GM12891 (cell line): ENCODE results near the gene CD2BP2.
"Not testable (repeated sequence)": the region's sequence is repeated elsewhere in the genome, so short reads cannot be mapped to it uniquely, and the experiment has no call there.

Experiments
- DNase-seq: peaks from one replicate; pipeline ENCODE4 v3.0.0; 2011; ENCODE audit warnings: low spot score; ENCODE audit not compliant: insufficient read length
- FAIRE-seq: peaks from 2 replicates; lab custom pipeline; 2011; peaks lifted over from hg19 to GRCh38; lab: Jason Lieb, UNC
- PAX5 ChIP-seq: IDR thresholded peaks from 2 replicates; pipeline ENCODE4 v1.6.1; 2011; ENCODE audit warnings: low read length, moderate library complexity, mild to moderate bottlenecking; ENCODE audit not compliant: insufficient read depth, severe bottlenecking
- POLR2A ChIP-seq: IDR thresholded peaks from 2 replicates; pipeline ENCODE4 v1.6.1; 2011; ENCODE audit warnings: low read depth, low read length, control low read depth
- POLR2AphosphoS5 ChIP-seq: IDR thresholded peaks from 2 replicates; pipeline ENCODE4 v1.6.1; 2011; ENCODE audit warnings: low read depth, low read length, control low read depth
- POU2F2 ChIP-seq: IDR thresholded peaks from 2 replicates; pipeline ENCODE4 v1.6.1; 2011; ENCODE audit warnings: low read depth, mild to moderate bottlenecking, control low read depth, low read length, moderate library complexity
- SPI1 ChIP-seq: IDR thresholded peaks from 2 replicates; pipeline ENCODE4 v1.6.1; 2011; ENCODE audit warnings: low read depth, low read length, control low read depth
- TAF1 ChIP-seq: IDR thresholded peaks from 2 replicates; pipeline ENCODE4 v1.6.1; 2011; ENCODE audit warnings: low read depth, low read length, control low read depth

CD2BP2 gene

DNA sequence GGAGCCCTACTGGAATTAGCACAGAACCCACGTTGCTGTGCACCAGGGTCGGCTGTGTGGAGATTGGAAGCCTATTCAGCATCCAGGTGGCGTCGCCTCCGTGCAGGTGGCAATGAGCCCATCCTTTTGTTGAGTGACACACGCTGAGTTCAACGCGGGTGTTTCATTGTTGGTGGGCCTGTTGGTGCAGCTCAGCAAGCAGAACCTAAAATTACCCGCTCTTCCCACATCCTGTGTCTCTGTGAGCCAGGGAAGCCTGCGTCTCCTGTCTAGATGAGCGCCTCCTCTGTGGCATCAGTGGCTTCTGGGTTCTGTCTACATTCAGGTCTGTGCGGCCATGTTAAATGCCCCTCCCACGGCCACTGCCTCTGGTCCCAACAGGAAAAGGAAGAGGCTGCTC, 14.5 kb downstream of the CD2BP2 start:
- FAIRE-seq (no peak), DNase-seq (no peak)
- TF ChIP-seq TAF1 = no peak
- TF ChIP-seq POLR2AphosphoS5 = no peak
- no peak for TF ChIP-seq SPI1
- TF ChIP-seq PAX5 = no peak
- no peak for TF ChIP-seq POU2F2
- TF ChIP-seq POLR2A = no peak

DNA sequence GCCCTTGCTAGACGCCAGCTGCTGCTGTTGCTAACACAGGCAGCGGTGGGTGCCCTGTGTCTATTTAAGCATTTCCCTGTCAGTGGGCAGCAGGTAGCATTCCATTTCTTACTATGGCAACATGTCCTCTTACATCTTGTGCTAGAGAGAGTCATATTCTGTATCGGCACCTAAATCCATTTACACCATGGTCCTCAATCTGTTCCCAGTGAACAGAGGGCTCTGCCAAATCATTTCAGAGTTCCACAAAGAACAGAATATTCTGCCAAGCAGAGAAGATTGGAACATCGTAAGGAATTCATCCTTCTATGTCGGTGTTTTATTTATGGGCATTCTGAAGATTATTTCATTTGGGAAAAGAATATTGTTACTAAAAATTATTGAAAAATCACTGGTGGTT, 16.4 kb downstream of the CD2BP2 start:
- not testable (repeated sequence) for DNase-seq, FAIRE-seq

DNA sequence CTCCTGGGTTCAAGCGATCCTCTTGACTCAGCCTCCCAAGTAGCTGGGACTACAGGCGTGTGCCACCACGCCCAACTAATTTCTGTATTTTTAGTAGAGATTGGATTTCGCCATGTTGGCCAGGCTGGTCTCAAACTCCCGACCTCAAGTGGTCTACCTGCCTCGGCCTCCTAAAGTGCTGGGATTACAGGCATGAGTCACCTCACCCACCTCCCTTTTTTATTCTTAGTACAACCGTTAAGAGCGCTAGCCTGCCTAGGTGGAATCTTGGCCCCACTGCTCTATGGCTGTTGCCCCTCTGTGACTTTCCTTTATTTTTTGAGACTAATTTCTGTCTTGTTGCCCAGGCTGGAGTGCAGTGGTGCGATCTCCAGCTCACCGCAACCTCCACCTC, 17.1 kb downstream of the CD2BP2 start:
- not testable (repeated sequence) for DNase-seq, FAIRE-seq

DNA sequence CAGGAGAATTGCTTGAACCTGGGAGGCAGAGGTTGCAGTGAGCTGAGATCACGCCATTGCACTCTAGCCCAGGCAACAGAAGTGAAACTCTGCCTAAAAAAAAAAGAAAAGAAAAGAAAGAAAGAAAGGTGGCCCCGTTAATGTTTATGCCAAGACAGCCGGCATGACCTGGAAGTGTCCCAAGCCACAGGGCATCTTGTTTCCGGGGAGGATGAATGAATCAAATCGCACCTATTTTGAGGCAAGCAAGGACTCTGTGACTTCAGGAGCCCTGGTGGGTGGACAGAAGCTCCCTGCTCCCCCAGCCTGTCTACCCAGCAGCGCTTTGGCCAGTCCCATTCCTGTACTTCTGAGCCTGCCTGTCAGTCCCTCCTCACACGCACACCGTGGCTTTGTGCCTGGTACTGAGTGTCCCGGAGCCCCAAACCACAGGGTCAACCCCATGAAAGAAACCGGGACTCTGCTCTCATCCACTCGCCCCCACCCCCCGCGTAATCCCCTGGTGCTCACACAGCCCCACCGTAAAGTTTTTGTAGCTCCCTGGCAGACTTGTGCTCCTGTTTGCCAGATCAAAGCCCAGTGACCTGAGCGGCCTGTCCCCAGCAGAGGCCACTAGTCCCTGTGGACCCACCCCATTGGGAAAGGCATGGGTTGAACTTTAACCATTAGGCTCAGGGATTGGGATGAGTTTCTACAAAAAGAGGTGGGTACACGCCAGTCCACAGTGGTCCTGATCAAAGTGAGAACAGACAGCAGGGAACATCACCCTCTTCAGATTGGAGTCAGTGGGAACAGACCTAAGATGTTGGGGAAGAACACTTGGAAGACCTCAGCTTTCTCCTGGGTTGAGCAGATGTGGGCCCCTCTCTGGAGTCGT, 19.3 kb downstream of the CD2BP2 start:
- TF ChIP-seq SPI1 (peak; percentile 23), POLR2A (no peak)
- FAIRE-seq (no peak), DNase-seq (no peak)

DNA sequence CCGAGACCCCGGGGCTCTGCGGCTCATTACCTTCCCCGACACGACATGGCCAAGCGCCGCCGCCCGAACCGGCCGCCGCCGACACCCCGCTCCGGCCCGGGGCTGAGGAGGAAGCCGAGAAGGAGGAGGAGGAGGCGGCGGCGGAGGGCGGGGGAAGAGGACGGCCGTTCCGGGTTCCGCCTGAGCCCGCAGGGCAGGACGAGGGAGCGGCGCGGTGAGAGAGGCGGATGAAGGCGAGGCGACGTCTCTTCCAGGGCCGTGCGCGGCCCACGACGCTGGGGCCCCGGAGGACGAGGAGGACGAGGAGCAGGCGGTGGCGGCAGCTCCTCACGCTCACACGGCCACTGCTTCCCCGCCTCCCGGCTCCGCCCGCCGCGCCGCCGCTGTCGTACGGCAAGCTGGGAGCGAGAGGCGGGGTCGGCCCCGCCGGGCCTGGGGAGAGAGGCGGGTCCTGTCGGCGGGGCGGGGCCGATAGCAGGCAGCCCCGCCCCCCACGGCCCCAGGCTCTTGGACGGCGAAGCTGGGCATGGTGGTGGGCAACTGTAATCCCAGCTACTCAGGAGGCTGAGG, 20.0 kb downstream of the CD2BP2 start:
- FAIRE-seq = peak; percentile 16
- not testable (repeated sequence) for DNase-seq
- TF ChIP-seq PAX5 (peak; percentile 33), POLR2A (peak; percentile 48; the same call in 1 of the 2 replicates)

DNA sequence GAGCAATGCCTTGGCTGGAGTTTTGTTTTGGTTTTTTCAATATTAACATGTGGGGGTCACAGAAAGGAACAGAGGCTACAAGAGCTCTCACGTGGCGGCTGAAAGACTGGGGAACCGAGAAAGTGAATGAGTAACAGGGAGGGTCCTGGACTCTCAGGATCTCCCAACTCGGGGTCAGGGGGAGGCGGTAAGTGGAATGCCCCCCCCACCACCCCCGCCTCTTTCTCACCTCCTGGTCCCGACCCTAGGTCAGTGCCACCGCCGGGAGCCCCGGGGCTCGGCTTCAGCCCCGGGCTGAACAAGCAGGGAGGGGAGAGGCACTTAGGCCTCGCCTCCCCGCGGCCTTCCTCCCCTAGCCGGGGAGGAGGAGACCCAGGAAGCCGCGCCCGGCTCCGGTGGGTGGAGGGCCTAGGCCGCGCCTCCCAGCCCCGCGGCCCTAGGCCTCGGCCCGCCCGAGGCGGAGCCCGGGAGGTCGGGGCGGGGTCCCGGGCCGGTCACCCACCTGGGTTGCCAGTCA, 20.6 kb downstream of the CD2BP2 start:
- peak; percentile 42 for TF ChIP-seq SPI1
- not testable (repeated sequence) for FAIRE-seq, DNase-seq

DNA sequence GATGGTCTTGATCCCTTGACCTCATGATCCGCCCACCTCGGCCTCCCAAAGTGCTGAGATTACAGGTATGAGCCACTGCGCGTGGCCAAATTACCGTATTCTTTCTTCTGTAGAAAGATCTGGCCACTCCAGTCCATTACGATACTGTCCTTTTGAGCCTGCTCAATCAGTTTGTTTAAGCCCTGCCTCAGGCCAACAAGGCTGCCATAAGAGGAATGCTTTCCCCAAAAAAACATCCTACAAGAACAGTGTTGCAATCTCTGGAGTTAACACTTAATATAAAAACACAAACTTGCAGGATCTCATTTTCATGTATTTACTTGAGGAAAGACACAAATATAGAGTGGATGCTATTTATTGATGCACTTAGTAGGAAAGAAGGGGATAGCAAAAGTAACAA, 30.9 kb downstream of the CD2BP2 start:
- not testable (repeated sequence) for FAIRE-seq

DNA sequence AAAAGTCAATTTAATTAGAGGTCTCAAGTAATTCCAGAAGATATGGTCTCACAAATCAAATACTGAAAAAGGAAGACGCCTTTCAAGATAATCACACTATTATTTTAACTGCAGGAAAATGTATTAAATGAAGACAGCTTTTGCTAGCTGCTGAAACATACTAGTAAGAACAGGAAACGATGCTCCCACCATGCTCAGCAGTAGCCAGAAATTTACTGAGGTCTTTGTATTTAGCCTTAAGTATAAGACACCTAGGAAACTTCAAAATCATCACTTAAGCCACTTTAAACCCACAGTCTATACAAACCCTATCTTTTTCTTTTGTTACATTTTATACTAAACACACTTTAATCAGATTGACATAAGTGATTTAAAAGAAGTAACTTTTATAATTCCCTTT, 36.5 kb downstream of the CD2BP2 start:
- DNase-seq, FAIRE-seq: not testable (repeated sequence)

More for the DNA sequence above, 30.9 kb downstream of the CD2BP2 start:
- not testable (repeated sequence) for DNase-seq

DNA sequence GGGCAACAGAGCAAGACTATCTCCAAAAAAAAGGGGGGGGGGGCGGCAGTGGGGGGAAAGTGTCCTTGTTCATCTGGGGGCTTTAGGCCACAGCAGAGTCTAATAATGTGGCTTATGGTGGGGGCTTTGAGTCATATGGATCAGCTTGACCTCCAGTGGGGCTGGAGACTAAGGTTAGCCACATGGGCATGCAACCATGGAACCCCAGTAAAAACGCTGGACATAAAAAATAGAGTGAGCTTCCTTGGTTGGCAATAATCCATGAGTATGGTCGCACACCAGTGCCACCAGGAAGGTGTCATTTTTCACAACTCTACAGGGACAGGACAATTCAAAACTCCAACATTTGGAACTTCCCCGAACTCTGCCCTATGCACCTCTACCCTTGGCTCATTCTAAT, 44.2 kb downstream of the CD2BP2 start:
- not testable (repeated sequence) for FAIRE-seq, DNase-seq

DNA sequence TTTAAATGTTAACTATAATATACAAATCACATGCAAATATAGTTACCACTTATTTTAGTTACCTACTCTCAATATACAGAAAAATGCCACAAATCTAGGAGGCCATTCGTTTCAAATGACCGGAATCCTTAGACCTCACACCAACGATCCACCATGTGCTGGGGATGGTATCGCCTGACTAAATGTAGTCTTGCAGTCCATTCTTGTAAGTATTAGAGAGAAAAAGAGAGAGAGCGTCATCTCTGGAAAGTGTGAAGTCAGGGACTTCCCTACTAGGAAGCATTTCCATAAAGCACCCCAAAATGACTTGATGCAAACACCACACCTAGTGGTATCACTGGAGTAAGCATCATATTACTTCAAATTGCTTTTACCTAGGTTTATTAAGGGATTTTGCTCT, 45.9 kb downstream of the CD2BP2 start:
- FAIRE-seq, DNase-seq: not testable (repeated sequence)
